Islet of Langerhans (tissue), 1 donor: ENCODE data around the gene EEF1AKMT3.
"Not testable (repeated sequence)": the region's sequence is repeated elsewhere in the genome, so short reads cannot be mapped to it uniquely, and the experiment has no call there.

Source experiments
- FAIRE-seq: peaks from one replicate; lab custom pipeline; 2011; peaks lifted over from hg19 to GRCh38; lab: Jason Lieb, UNC

Gene EEF1AKMT3

DNA sequence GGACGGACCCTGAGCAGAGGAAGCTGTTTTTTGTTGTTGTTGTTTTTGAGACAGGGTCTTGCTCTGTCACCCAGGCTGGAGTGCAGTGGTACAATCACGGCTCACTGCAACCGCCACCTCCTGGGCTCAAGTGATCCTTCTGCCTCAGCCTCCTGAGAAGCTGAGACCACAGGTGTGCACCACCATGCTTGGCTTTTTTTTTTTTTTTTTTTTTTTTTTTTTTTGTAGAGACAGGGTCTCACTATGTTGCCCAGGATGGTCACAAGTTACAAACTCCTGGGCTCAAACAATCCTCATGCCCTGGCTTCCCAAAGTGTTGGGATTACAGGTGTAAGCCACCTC, 45.5 kb downstream of the EEF1AKMT3 start:
- not testable (repeated sequence) for FAIRE-seq

DNA sequence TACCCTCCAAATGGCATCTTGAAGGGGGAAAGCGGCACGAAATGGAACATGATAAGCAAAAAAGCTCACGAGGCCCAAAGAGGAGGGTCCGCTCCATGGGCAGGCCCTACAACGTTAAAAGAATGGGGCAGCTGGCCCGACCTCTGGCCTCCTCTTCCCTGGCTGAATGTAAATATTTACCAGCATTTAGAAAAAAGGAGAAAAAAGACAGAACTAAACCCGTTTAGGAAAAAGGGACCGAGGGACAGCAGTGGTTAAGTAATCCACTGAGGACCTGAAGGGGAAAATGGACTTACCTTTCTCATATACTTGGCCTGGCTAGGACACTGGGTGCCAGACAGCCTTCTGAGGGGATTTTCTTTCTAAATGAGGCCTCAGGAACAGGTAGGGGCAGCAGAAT, 47.7 kb downstream of the EEF1AKMT3 start:
- FAIRE-seq, result not testable (repeated sequence)

DNA sequence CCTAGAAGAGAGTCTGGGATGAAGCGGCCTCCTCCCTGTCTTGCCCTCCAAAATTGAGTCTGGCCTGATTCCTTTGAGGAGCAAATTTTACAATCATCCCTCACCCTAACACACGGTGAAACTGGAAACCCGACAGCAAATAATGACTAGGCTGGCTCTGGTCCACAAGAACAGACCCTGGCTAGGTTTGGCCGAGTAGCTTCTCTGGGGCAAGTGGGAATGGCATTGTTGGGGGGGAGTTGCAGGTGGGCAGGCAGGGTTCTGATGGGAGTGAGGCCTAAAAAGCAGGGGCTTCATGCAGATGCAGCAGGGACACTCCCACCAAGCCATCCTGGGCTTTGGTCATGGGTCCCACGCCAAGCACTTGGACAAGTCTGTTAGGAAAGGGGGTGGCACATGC, 48.6 kb downstream of the EEF1AKMT3 start:
- not testable (repeated sequence) for FAIRE-seq

DNA sequence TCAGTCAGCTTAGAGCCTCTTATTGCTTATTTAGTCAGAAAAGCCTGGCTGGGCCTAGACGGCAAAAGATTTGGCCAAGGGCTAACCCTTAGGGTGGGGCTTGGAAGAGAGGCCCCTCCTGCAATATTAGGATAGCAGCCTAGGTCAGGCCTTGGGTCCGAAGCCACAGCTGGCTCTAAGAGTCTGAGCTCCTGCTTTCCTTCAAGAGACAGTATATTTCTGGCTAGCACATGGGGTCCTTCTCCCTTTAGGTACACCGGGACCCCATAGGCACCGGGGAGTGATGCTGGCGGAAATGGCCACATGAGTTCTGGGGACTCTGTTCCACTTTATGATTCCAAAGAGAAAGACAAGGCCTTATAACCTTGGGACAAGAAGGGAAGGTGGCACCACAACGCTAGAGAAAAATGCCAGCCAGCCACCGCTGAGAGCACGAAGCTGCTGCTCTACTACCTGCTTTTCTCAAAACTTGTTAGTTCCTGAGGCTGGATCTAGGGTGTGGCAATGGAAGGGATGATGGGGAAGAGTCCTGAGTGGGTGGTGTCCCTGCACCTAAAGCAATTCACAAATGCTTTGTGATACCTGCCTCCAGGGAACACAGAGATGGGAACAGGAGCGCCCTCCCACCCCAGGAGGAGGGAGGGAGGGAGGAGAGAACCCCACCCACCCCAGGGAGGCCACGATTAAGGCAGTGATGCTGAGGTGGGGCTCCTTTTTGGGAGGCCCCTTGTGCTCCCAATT, 49.2 kb downstream of the EEF1AKMT3 start:
- no peak for FAIRE-seq

DNA sequence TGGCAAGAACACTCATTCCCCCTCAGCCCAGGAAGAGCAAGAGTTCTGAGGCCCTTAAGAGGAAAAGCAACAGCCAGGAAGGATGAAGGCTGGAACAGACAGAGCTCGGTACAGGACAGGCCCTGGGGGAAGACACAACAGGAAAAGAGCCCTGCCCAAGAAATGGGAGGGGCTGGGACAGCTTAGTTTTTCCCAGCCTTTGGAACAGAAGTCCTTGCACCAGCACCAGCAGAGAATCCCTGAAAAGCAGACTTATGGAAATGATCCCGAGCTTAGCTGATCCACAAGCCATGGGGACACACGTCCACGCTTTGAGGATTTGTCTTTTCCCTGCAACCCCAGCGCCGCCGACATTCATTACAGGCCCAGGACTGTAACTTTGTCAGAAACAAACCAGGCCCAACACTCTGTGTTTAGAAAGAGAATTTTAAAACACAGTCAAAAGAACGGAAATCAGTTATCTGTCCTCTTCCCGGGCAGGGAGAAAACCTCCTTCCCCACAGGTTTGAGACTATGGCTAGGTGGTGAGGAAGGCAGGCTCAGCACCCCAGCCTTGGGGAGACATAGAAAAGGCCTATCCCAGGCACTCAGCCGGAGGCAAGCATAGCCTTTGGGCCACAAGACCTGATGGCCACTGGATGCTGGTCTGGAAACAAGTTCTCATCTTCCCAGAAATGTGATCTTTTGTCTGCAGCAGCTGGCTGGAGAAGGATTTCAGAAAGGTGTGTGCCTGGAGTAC, 50.1 kb downstream of the EEF1AKMT3 start:
- FAIRE-seq, result no peak

DNA sequence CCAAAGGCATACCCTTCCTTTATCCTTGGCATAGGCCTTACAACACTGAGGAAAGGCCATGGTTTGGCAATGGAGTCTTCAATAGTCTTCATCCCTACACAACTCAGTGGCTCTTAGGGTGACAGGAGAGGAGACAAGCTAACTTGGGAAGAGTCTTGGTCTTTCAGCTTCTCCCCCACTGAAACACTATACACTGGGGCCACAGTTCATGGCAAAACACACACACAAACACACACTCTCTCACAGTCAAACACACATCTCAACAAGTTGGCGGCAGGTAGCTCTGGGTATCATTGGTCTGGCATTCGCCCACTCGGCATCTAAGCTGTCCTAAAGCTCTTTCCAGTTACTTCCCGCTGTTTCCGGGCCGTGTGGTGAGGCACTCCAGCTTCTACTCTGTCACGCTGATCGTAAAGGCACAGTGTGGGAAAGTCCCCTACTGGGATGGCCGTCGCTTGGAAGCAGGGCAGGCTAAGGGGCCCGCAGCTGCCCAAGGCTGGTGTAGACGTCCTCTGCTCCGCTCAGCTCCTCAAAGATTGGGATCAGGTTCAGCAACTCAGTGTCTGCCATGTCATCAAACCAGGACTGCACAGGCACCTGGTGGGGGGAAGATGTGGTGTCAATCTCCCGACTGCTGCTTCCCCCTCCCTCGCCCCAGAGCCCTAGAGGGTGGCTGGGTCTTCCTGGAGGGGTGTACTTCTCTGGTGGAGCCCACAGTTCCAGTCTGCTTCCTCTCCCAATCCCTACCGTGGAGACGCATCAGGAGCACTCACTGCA, 50.9 kb downstream of the EEF1AKMT3 start:
- no peak for FAIRE-seq

DNA sequence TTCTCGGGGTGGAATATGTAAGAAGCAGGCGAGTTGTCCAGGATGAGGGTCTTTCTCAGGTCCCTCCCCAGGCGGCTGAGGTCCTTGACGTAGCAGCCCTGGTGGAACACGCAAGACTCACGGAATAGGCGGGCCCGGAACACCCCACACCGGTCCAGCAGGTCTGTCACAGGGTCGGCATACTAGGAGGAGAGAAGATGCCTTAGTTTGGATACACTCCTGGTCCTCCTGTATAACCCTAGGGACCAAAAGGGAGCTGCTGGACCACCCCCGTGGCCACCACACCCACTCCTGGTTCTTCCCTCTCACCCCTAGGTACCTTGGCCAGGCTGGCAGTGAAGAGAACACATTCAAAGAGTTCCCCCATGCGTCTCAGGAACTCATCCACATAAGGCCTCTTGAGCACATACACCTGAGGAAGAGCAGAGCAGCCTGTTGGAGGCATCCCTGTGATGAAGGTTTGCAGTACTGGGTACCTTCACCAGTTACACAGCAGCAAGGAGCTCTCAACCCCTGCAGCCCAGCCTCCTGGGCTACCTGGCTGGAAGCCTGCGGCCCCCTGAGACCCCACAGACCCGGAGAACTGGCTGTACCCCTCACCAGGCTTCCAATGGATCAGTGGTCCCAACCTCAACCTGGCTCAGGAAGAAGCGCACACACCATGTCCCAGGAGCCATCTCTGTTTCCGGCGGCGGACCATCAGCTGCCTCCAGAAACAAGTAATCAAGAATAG, 51.7 kb downstream of the EEF1AKMT3 start:
- FAIRE-seq, result no peak

DNA sequence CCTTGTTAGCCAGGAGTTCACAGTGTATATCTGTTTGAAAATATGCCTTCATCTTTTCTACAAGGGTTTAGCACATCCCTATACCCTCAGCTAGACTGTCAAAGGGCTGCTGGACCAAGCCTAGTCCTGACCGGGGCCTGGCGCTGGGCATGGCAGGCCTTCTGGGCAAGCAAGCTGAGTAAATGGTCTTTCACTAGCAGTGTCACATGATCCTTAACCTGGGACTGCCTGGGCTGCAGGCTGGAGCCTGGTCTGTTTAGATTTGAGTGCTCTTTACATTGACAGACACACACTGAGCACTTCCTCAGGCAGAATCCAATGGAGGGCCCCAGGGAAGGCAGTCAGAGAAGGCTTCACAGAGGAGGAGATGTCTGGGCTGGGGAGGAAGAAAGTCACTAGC, 53.0 kb downstream of the EEF1AKMT3 start:
- no peak for FAIRE-seq

DNA sequence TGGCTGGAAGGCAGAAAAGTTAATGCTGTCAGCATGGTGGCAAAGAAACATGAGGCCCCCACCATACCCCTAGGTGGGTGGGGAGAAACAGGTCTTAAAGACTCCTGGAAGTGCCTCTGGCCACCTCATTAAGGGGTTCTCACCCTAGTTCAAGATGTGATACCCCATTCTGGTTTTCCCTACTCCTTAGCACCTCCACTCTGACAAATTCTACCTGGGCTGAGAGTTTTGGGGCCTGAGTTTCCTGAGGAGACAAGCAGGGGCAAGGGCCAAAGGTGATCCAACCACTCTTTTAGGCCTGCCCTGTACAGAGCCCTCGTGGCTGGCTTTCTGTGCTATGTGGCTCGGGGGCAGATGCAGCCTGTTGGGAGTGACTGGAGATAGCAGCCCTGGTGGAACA, 54.0 kb downstream of the EEF1AKMT3 start:
- no peak for FAIRE-seq

DNA sequence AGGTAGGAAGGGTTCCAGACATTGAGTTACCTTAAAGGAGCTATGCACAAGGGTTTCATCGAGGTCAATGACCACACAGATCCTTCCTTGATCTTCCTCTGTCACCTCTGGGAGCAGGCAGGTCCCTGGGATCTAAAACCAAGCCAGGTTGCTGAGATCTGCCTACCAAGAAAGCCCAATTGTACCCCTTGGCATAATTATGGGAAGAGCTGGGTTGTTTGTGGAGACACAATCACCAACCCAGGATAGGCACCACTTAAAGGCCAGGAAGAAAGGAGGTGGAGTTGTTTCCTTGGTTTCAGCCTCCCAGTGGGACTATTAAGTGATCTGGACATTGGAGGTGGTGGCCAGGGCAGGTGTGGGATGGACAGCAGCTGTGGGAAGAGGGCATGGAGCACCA, 54.6 kb downstream of the EEF1AKMT3 start:
- no peak for FAIRE-seq

DNA sequence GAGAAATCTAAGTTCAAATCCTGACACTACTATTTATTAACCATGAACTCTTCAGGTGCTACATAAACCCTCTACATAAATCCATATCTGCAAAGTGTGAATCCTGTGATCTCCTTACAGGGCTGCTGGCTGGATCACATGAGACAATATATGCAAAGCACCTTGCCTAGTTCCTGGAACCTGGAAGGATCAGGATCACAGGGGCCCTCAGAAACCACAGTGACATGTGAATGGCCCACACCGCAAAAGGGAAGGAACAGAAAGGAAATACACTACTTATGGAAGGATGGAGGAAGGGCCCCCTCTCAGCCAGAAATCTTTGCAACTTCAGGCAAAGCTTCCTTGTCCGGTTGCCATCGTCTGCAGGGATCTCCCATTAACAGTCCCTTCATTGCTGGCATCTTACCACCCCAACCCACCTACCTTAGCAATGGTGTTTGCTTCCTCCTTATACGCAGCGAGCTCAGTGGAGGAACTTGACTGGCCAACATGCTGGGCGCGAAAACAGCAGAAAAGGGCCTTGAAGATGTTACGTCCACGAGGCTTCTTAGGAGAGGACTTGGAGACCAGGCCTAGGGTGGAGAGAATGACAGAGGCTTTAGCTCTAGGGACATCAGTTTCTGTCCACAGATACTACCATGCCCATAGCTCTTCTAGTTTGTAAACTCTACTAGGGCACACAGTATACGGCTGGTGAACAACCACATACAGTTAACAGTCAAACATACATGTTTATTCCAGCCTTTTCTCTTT, 56.8 kb downstream of the EEF1AKMT3 start:
- FAIRE-seq, result no peak

DNA sequence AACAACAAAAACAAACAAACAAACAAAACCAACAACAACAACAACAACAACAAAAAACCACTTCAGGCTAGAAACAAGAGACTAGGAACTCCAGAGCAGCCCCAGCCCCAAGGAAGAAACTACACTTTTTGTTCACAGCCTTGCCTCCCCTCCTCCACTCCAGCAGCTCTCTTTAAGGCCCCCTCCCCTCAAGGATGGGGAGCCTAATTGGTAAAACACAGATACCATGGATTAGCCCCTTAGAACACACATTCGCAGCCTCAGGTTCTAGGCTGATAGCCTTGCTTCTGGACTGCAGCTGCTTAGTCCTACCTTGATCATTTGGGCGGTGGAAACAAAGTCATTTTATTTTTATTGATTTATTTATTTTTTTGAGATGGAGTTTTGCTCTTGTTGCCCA, 58.0 kb downstream of the EEF1AKMT3 start:
- no peak for FAIRE-seq
